GM18867 (cell line): ENCODE data around the gene CXCR6.

Experiments
- ATAC-seq: cut with Tn5 transposase; IDR thresholded peaks from one replicate; pipeline ENCODE4 v1.9.1; 2021; ENCODE audit warnings: mild to moderate bottlenecking, moderate library complexity; ENCODE audit not compliant: unreplicated experiment

The CXCR6 gene

GRCh38 chr3:45943207-45943846 lies at the start of gene CXCR6:
Gene CXCR6 (plus strand): TSS chr3:45943464. CDS start chr3:45946482, 3,018 bp downstream.
- no peak for ATAC-seq

GRCh38 chr3:45894015-45894414 lies 49.2 kb upstream of the CXCR6 start:
- no peak for ATAC-seq

GRCh38 chr3:45895686-45896468 lies 47.4 kb upstream of the CXCR6 start:
- no peak for ATAC-seq

- ATAC-seq, result no peak
These were observed 46.3 kb upstream of the CXCR6 start for GRCh38 chr3:45896956-45897355.

- no peak for ATAC-seq
These were observed 38.3 kb upstream of the CXCR6 start for GRCh38 chr3:45904931-45905330.

GRCh38 chr3:45905755-45906154 lies 37.5 kb upstream of the CXCR6 start:
- no peak for ATAC-seq

GRCh38 chr3:45906681-45907407 lies 36.4 kb upstream of the CXCR6 start:
- ATAC-seq, result no peak

GRCh38 chr3:45907769-45908705 lies 35.2 kb upstream of the CXCR6 start:
- no peak for ATAC-seq

- ATAC-seq, result no peak
These were observed 34.5 kb upstream of the CXCR6 start for GRCh38 chr3:45908761-45909160.

- no peak for ATAC-seq
These were observed 33.7 kb upstream of the CXCR6 start for GRCh38 chr3:45909542-45909941.

GRCh38 chr3:45910892-45911291 lies 32.4 kb upstream of the CXCR6 start:
- no peak for ATAC-seq

GRCh38 chr3:45911511-45912226 lies 31.6 kb upstream of the CXCR6 start:
- ATAC-seq, result no peak

GRCh38 chr3:45912435-45912834 lies 30.8 kb upstream of the CXCR6 start:
- ATAC-seq, result no peak

- no peak for ATAC-seq
These were observed 28.8 kb upstream of the CXCR6 start for GRCh38 chr3:45914362-45915058.

- no peak for ATAC-seq
These were observed 28.2 kb upstream of the CXCR6 start for GRCh38 chr3:45915059-45915439.

- ATAC-seq, result peak; percentile 92
These were observed 27.6 kb upstream of the CXCR6 start for GRCh38 chr3:45915518-45916231.

GRCh38 chr3:45917146-45917898 lies 25.9 kb upstream of the CXCR6 start:
- ATAC-seq, result no peak
